Measurements from ENCODE around the gene HDHD2. TPM values are rescaled to one million over a fixed set of nuclear protein-coding genes. Genes with fewer than 3 reads are reported as not detected.
"Not testable (repeated sequence)": the region's sequence is repeated elsewhere in the genome, so short reads cannot be mapped to it uniquely, and the experiment has no call there.

Gene HDHD2, protein sequence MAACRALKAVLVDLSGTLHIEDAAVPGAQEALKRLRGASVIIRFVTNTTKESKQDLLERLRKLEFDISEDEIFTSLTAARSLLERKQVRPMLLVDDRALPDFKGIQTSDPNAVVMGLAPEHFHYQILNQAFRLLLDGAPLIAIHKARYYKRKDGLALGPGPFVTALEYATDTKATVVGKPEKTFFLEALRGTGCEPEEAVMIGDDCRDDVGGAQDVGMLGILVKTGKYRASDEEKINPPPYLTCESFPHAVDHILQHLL
- 10 to 100 TPM; 12.9 to 30.0 (median 15.9) TPM for total RNA-seq

DNA sequence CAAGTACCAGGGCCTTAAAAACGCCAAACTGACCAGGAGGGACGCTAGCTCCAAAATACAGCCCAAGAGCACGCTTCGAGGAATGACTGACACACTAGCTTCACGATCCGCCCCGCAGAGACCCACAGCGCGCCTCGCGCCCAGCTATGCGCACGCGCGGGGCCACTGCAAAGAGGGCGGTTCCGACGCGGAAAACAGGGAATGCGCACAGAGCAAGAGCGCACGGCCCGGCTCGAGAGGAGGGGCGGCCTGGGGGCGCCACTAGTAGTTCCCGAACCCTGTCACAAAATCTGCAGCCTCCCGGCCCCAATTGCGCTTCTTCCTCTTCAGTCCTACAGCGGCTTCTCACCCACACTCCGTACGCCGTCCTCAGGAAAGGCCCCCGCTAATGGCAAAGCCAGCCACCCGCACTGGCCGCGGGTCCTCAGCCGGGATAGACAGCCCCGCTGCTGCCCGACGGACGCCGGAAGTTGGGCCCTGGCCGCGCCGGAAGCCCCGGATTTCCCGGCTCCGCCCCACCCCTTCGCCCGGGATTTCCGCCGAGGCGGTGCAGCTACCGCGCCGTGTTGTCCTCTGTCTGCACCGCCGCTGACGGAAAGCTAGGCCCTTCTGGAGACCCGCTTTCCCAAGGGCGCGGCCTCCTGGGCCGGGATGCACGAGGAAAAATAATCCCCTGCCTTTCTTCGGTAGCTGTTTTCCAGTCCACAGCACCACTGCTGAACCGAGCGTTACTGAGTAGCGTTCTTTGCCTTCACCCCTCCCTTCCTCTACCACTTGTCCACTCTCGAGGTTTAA, at the start of gene HDHD2:
Gene HDHD2 (minus strand): TSS at position 472 of the 795 bp plus-strand sequence. CDS start 14,061 bp downstream, outside the sequence.
- WGBS, 2 donors: 0% methylated on average over 64 to 65 of the region's 70 CpGs
- intact Hi-C loops (cut with DNase I; ENCODE audit: low total_unique reads): no loop called here
- TF ChIP-seq, protein P1, sequence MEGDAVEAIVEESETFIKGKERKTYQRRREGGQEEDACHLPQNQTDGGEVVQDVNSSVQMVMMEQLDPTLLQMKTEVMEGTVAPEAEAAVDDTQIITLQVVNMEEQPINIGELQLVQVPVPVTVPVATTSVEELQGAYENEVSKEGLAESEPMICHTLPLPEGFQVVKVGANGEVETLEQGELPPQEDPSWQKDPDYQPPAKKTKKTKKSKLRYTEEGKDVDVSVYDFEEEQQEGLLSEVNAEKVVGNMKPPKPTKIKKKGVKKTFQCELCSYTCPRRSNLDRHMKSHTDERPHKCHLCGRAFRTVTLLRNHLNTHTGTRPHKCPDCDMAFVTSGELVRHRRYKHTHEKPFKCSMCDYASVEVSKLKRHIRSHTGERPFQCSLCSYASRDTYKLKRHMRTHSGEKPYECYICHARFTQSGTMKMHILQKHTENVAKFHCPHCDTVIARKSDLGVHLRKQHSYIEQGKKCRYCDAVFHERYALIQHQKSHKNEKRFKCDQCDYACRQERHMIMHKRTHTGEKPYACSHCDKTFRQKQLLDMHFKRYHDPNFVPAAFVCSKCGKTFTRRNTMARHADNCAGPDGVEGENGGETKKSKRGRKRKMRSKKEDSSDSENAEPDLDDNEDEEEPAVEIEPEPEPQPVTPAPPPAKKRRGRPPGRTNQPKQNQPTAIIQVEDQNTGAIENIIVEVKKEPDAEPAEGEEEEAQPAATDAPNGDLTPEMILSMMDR (IDR thresholded peaks at IDR 0.05): no peak
- TF ChIP-seq POLR2A (IDR thresholded peaks at IDR 0.05): no peak
- peak; percentile 65 to 95 for DNase-seq (ENCODE audit: low spot score in 2 of 2)
- peak within 1 kb of the TSS; percentile 66 for H3K4me3 ChIP-seq (ENCODE audit: low read depth, poor library complexity, severe bottlenecking)

DNA sequence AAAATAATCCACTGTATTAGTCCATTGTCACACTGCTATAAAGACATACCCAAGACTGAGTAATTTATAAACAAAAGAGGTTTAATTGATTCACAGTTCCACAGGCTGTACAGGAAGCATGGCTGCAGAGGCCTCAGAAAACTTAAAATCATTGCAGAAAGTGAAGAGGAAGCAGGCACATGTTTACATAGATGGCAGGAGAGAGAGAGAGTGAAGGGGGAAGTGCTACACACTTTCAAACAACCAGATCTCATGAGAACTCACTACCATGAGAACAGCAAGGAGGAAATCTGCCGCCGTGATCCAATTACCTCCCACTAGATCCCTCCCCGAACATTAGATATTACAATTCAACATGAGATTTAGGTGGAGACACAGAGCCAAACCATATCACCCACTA, 45.7 kb upstream of the HDHD2 start:
- H3K4me3 ChIP-seq (ENCODE audit: low read depth, poor library complexity, severe bottlenecking); DNase-seq (ENCODE audit: low spot score in 2 of 2); intact Hi-C loops (cut with DNase I; ENCODE audit: low total_unique reads): not testable (repeated sequence)
- 82 to 85% methylated on average over 3 of the region's 3 CpGs for WGBS, 2 donors

DNA sequence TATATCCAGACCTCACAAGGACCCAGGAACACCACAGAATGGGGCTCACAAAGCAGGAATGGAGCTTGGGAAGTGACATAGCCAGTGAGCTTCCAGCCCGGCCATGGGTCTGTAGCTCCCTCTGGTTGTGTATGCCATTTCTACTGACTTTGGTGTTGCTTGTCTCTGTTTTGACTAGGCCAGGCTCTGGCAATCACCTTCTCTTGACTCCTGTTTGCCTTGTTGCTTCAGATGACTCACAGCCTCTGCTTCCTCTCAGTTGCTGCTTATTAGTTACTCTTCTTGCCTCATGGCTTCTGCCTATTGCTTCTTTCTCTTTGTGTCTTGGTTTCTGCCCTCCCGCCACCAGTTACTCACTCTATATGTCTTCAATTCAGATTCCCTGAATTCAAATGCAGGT, 41.7 kb upstream of the HDHD2 start:
- 88 to 95% methylated on average over 2 of the region's 2 CpGs for WGBS, 2 donors
- intact Hi-C loops (cut with DNase I; ENCODE audit: low total_unique reads): no loop called here

DNA sequence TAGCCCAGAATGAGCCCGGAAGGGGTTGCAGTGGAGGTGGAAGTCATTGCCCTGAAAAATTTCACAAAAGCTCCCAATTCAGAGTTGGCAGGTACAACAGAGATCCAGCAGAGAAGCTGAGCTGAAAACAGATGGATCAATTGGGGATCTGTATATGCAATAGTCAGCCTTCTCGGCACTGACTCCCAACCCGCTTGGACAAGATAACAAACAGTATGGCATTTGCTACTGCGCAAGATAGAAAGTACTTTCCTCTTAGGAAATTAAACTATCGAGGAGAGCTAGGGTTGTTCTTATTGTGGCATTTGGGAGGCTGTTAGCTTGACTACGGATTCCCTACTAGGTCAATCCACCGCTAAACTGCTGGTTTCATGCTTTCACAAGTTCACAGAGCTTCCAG, 37.4 kb upstream of the HDHD2 start:
- no peak overlapping the region for H3K4me3 ChIP-seq (ENCODE audit: low read depth, poor library complexity, severe bottlenecking)
- intact Hi-C loops (cut with DNase I; ENCODE audit: low total_unique reads): loop anchor here (10.0 kb wide), 1 partner anchor 83 kb away; no protein-coding TSS in a partner anchor
- no peak for DNase-seq (ENCODE audit: low spot score in 2 of 2)
- 76 to 93% methylated on average over 7 of the region's 7 CpGs for WGBS, 2 donors
- no peak for TF ChIP-seq POLR2A (IDR thresholded peaks at IDR 0.05)
- TF ChIP-seq, protein P1 (IDR thresholded peaks at IDR 0.05): no peak

More for the DNA sequence above, 41.7 kb upstream of the HDHD2 start:
- no peak for TF ChIP-seq POLR2A (IDR thresholded peaks at IDR 0.05)
- TF ChIP-seq, protein P1 (IDR thresholded peaks at IDR 0.05): no peak
- no peak overlapping the region for H3K4me3 ChIP-seq (ENCODE audit: low read depth, poor library complexity, severe bottlenecking)
- no peak for DNase-seq (ENCODE audit: low spot score in 2 of 2)

DNA sequence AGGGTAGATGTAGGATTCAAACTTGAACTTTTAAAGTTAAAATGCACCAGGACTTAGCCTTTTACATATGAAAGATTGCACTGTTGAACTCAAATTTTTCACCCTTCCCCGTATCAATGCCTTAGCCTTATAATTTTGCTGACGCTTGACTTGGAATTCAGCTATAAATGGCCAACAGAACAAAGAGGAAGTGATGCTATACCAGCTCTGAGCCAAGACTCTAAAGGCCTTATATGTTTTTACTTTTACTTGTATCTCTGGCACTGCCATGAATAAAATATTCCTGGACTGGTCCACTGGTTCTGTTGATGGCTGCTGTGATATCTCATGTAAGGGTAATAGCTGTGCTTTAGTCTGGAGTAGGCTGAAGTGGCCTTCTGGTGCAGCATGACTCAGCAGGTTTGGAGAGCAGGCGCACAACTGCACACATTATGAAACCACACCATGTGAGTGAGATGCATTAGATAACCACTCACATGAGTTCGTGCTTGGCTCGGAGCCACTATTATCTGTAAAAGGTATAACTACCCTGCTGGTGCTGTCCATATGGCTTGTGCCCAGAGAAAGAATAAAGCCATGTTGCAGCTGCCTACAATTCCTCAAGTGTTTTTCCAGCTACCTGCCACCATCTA, 34.2 kb upstream of the HDHD2 start:
- no peak overlapping the region for H3K4me3 ChIP-seq (ENCODE audit: low read depth, poor library complexity, severe bottlenecking)
- intact Hi-C loops (cut with DNase I; ENCODE audit: low total_unique reads): loop anchor here (10.0 kb wide), 1 partner anchor 80 kb away; no protein-coding TSS in a partner anchor
- WGBS, 2 donors: 74 to 78% methylated on average over 5 of the region's 5 CpGs
- DNase-seq (ENCODE audit: low spot score in 2 of 2): peak in 1 of 2 donors; percentile 34
- TF ChIP-seq POLR2A (IDR thresholded peaks at IDR 0.05): no peak
- TF ChIP-seq, protein P1 (IDR thresholded peaks at IDR 0.05): no peak

DNA sequence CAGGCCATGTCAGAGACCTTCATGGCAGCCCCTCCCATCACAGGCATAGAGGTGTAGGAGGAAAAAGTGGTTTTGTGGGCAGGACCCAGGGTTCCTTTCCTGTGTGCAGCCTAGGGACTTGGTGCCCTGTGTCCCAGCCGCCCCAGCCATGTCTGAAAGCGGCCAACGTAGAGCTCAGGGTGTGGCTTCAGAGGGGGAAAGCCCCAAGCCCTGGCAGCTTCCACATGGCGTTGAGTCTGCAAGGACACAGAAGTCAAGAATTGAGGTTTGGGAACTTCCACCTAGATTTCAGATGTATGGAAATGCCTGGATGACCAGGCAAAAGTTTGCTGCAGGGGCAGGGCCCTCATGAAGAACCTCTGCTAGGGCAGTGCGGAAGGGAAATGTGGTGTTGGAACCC, 31.9 kb upstream of the HDHD2 start:
- not testable (repeated sequence) for DNase-seq (ENCODE audit: low spot score in 2 of 2); H3K4me3 ChIP-seq (ENCODE audit: low read depth, poor library complexity, severe bottlenecking)
- intact Hi-C loops (cut with DNase I; ENCODE audit: low total_unique reads): loop anchor here (10.0 kb wide), 1 partner anchor 77 kb away; no protein-coding TSS in a partner anchor
- WGBS, 2 donors: 76 to 88% methylated on average over 5 of the region's 5 CpGs

All from lower leg skin (tissue), 4 donors.